ENCODE measurements around the gene NDRG3. TPM values are rescaled to one million over a fixed set of nuclear protein-coding genes. Genes with fewer than 3 reads are reported as not detected.

NDRG3 gene
- total RNA-seq, 1 donor from 2014 or later, result 11.3 TPM

DNA sequence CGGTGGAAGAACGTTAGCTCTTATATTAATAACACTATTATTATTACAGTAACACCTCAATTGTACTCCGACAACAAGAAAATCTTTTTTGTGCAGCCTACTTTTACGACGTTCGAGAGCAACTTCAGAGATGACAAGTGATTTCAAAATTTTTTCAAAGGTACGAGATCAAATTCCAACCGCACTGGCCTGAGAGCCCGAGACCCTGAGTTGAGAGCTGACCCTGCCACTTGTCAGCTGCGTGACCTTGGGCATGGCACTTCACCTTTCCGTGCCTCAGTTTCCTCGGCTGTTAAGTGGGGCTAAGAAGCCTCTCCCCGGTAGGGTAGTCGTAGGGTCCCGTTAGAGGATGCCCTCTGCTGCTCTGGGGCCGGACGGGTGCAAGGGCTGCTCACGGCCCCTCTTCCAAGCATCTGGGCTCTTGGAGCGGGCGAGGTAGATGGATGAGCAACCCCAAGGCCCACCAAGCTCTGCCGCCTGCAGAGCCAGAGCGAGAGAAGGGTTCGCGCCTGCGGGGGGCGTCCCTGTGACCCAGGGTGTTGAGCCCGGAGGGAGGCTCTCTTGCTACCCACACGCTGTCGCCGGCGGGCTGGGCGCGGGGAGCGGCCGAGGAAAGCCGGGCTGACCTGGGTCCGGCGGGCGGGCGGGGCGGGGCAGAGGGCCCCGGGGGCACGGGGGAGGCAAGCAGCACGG lies 510 bp downstream of the NDRG3 start:
- H3K36me3 ChIP-seq (ENCODE audit: control insufficient read depth, insufficient read depth, low read length), result no peaks in the 10 kb centered on the region
- FAIRE-seq (no peak), DNase-seq (ENCODE audit: low read depth) (no peak)
- TF ChIP-seq, protein P1, sequence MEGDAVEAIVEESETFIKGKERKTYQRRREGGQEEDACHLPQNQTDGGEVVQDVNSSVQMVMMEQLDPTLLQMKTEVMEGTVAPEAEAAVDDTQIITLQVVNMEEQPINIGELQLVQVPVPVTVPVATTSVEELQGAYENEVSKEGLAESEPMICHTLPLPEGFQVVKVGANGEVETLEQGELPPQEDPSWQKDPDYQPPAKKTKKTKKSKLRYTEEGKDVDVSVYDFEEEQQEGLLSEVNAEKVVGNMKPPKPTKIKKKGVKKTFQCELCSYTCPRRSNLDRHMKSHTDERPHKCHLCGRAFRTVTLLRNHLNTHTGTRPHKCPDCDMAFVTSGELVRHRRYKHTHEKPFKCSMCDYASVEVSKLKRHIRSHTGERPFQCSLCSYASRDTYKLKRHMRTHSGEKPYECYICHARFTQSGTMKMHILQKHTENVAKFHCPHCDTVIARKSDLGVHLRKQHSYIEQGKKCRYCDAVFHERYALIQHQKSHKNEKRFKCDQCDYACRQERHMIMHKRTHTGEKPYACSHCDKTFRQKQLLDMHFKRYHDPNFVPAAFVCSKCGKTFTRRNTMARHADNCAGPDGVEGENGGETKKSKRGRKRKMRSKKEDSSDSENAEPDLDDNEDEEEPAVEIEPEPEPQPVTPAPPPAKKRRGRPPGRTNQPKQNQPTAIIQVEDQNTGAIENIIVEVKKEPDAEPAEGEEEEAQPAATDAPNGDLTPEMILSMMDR (IDR thresholded peaks at IDR 0.05; ENCODE audit: insufficient read depth, low read length, severe bottlenecking), result no peak
- H3K4me3 ChIP-seq (ENCODE audit: low read depth, low read length), result peak overlapping the region; percentile 58
- H3K27me3 ChIP-seq (ENCODE audit: control insufficient read depth, insufficient read depth, low read length), result no peaks in the 10 kb centered on the region

- no peaks in the 10 kb centered on the region for H3K36me3 ChIP-seq (ENCODE audit: control insufficient read depth, insufficient read depth, low read length)
- FAIRE-seq, result no peak
- DNase-seq (ENCODE audit: low read depth), result peak; percentile 41
- H3K27me3 ChIP-seq (ENCODE audit: control insufficient read depth, insufficient read depth, low read length), result no peaks in the 10 kb centered on the region
- peak overlapping the region; percentile 58 for H3K4me3 ChIP-seq (ENCODE audit: low read depth, low read length)
- TF ChIP-seq, protein P1 (IDR thresholded peaks at IDR 0.05; ENCODE audit: insufficient read depth, low read length, severe bottlenecking), result no peak
These were observed 1.1 kb downstream of the NDRG3 start for GRCh38 chr20:36744764-36745191.

DNA sequence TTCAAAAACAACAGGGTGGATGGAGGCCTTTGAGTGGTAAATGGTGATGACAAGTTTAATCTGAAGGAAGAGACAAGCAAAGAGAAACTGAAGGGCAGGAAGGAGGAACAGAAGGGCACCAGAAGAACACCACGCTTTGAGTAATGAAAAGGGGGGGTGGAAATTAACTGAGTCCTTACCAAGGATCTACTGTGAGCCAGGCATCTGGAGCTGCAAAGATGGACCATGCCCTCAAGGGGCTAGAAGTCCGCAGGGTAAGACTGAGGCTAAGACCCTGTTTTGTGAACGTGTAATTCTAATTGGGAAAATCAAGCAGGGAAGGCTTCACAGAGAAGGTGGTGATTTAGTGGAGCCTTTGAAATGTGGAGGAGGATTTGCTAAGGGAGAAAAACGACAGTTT lies 1.6 kb downstream of the NDRG3 start:
- Histone ChIP-seq H3K27me3 (ENCODE audit: control insufficient read depth, insufficient read depth, low read length) (no peaks in the 10 kb centered on the region), H3K4me3 (ENCODE audit: low read depth, low read length) (no peak overlapping the region), H3K36me3 (ENCODE audit: control insufficient read depth, insufficient read depth, low read length) (no peaks in the 10 kb centered on the region)
- DNase-seq (ENCODE audit: low read depth) (no peak), FAIRE-seq (no peak)
- TF ChIP-seq, protein P1 (IDR thresholded peaks at IDR 0.05; ENCODE audit: insufficient read depth, low read length, severe bottlenecking), result no peak

- FAIRE-seq, result no peak
- no peaks in the 10 kb centered on the region for H3K27me3 ChIP-seq (ENCODE audit: control insufficient read depth, insufficient read depth, low read length)
These were observed 3.3 kb downstream of the NDRG3 start for GRCh38 chr20:36742558-36742957.

GRCh38 chr20:36741072-36741471 lies 4.8 kb downstream of the NDRG3 start:
- Histone ChIP-seq H3K27me3 (ENCODE audit: control insufficient read depth, insufficient read depth, low read length) (no peaks in the 10 kb centered on the region), H3K4me3 (ENCODE audit: low read depth, low read length) (no peak overlapping the region), H3K36me3 (ENCODE audit: control insufficient read depth, insufficient read depth, low read length) (no peaks in the 10 kb centered on the region)
- no peak for DNase-seq (ENCODE audit: low read depth)
- TF ChIP-seq, protein P1 (IDR thresholded peaks at IDR 0.05; ENCODE audit: insufficient read depth, low read length, severe bottlenecking), result no peak
- no peak for FAIRE-seq

More at GRCh38 chr20:36742558-36742957, 3.3 kb downstream of the NDRG3 start:
- Histone ChIP-seq H3K36me3 (ENCODE audit: control insufficient read depth, insufficient read depth, low read length) (no peaks in the 10 kb centered on the region), H3K4me3 (ENCODE audit: low read depth, low read length) (no peak overlapping the region)
- DNase-seq (ENCODE audit: low read depth), result no peak
- TF ChIP-seq, protein P1 (IDR thresholded peaks at IDR 0.05; ENCODE audit: insufficient read depth, low read length, severe bottlenecking), result no peak

- Histone ChIP-seq H3K27me3 (ENCODE audit: control insufficient read depth, insufficient read depth, low read length) (no peaks in the 10 kb centered on the region), H3K36me3 (ENCODE audit: control insufficient read depth, insufficient read depth, low read length) (peaks cover 2% of the 10 kb centered on the region), H3K4me3 (ENCODE audit: low read depth, low read length) (no peak overlapping the region)
- no peak for DNase-seq (ENCODE audit: low read depth)
- TF ChIP-seq, protein P1 (IDR thresholded peaks at IDR 0.05; ENCODE audit: insufficient read depth, low read length, severe bottlenecking), result no peak
- FAIRE-seq, result no peak
These were observed 8.7 kb downstream of the NDRG3 start for GRCh38 chr20:36737183-36737499.
